Natural killer cell (primary cell): Measurements from ENCODE around the gene TAS2R13. TPM values are rescaled to one million over a fixed set of nuclear protein-coding genes. Genes with fewer than 3 reads are reported as not detected.
A peak's percentile ranks its signal among the peaks of the same experiment; 100 is the strongest.

Source experiments
- ATAC-seq, 3 donors: fragments of 150-1000 bp in 2 of 3; fragments of 200-7000 bp in 1 of 3; cut with Tn5 transposase; 1 replicate in 1 of 3; 2 replicates in 2 of 3; pipeline ENCODE4 v1.10.0; 2021; ENCODE audit warnings: mild to moderate bottlenecking in 2 of 3, moderate library complexity in 2 of 3
- DNase-seq, 2 donors: peaks; one replicate each; pipeline versions ENCODE4 v3.0.0 to v3.0.0-alpha.2; 2013 to 2021; ENCODE audit warnings: mixed read lengths in 1 of 2
- H3K27ac ChIP-seq: one replicate; pipeline ENCODE4 v1.5.1; 2013; ENCODE audit warnings: mild to moderate bottlenecking, low read length
- H3K27me3 ChIP-seq: one replicate; pipeline ENCODE4 v1.6.1; 2013; ENCODE audit warnings: low read length; ENCODE audit not compliant: control insufficient read depth, insufficient read depth
- H3K36me3 ChIP-seq: one replicate; pipeline ENCODE4 v1.6.1; 2013; ENCODE audit warnings: low read length; ENCODE audit not compliant: control insufficient read depth, insufficient read depth
- H3K4me1 ChIP-seq: one replicate; pipeline ENCODE4 v1.6.1; 2013; ENCODE audit warnings: low read length; ENCODE audit not compliant: control insufficient read depth, insufficient read depth
- H3K4me3 ChIP-seq: one replicate; pipeline ENCODE4 v1.5.1; 2013; ENCODE audit warnings: low read length
- H3K9me3 ChIP-seq: one replicate; pipeline ENCODE4 v1.6.1; 2013; ENCODE audit warnings: low read length; ENCODE audit not compliant: control insufficient read depth, insufficient read depth
- H3K27ac Mint-ChIP-seq, 2 donors: one replicate each; pipeline ENCODE4 v1.8.0; 2022; ENCODE audit warnings: mild to moderate bottlenecking in 2 of 2, mixed read lengths in 2 of 2, moderate library complexity in 1 of 2
- H3K27me3 Mint-ChIP-seq, 2 donors: one replicate each; pipeline ENCODE4 v1.8.0; 2022; ENCODE audit warnings: low read depth in 2 of 2, mixed read lengths in 2 of 2
- H3K36me3 Mint-ChIP-seq: one replicate; pipeline ENCODE4 v1.8.0; 2022; ENCODE audit warnings: mixed read lengths
- H3K4me1 Mint-ChIP-seq, 2 donors: one replicate each; pipeline ENCODE4 v1.8.0; 2022; ENCODE audit warnings: mixed read lengths in 2 of 2
- H3K4me3 Mint-ChIP-seq: one replicate; pipeline ENCODE4 v1.8.0; 2022; ENCODE audit warnings: mild to moderate bottlenecking, moderate library complexity, mixed read lengths
- H3K9me3 Mint-ChIP-seq, 2 donors: one replicate each; pipeline ENCODE4 v1.8.0; 2022; ENCODE audit warnings: mixed read lengths in 2 of 2
- whole genome bisulfite sequencing: methylation state at CpG from one replicate; pipeline ENCODE4 v1.1.7; 2013; ENCODE audit warnings: missing lambda C conversion rate; ENCODE audit not compliant: insufficient coverage; 5-methylcytosine and 5-hydroxymethylcytosine counted together
- intact Hi-C: fragments of 100-400 bp; cut with micrococcal nuclease; formaldehyde crosslinking; loops from one replicate; pipeline ENCODE4 v1.14.2; 2022
- total RNA-seq, 4 donors: library from RNA; stranded (reverse); fragments of 120-200 nt in 1 of 4; gene quantifications; one replicate each; pipeline versions ENCODE4 v1.2.3 to v1.2.4, GENCODE V29; 2013 to 2022
- TF ChIP-seq, protein P1 (sequence below): fragments of 200-600 bp; IDR thresholded peaks from one replicate; pipeline ENCODE4 v1.8.0; 2022; ENCODE audit warnings: antibody characterized with exemption

TAS2R13 gene
- total RNA-seq, 3 donors from 2014 or later (not counting 1 experiment from before 2014, with no cell fraction given): 1.6 to 2.5 (median 2.0) TPM

GRCh38 chr12:10943167-10943566, 33.8 kb upstream of the TAS2R13 start:
- TF ChIP-seq, protein P1, sequence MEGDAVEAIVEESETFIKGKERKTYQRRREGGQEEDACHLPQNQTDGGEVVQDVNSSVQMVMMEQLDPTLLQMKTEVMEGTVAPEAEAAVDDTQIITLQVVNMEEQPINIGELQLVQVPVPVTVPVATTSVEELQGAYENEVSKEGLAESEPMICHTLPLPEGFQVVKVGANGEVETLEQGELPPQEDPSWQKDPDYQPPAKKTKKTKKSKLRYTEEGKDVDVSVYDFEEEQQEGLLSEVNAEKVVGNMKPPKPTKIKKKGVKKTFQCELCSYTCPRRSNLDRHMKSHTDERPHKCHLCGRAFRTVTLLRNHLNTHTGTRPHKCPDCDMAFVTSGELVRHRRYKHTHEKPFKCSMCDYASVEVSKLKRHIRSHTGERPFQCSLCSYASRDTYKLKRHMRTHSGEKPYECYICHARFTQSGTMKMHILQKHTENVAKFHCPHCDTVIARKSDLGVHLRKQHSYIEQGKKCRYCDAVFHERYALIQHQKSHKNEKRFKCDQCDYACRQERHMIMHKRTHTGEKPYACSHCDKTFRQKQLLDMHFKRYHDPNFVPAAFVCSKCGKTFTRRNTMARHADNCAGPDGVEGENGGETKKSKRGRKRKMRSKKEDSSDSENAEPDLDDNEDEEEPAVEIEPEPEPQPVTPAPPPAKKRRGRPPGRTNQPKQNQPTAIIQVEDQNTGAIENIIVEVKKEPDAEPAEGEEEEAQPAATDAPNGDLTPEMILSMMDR: no peak
- WGBS: 94% methylated on average over 2 of the region's 2 CpGs

DNA sequence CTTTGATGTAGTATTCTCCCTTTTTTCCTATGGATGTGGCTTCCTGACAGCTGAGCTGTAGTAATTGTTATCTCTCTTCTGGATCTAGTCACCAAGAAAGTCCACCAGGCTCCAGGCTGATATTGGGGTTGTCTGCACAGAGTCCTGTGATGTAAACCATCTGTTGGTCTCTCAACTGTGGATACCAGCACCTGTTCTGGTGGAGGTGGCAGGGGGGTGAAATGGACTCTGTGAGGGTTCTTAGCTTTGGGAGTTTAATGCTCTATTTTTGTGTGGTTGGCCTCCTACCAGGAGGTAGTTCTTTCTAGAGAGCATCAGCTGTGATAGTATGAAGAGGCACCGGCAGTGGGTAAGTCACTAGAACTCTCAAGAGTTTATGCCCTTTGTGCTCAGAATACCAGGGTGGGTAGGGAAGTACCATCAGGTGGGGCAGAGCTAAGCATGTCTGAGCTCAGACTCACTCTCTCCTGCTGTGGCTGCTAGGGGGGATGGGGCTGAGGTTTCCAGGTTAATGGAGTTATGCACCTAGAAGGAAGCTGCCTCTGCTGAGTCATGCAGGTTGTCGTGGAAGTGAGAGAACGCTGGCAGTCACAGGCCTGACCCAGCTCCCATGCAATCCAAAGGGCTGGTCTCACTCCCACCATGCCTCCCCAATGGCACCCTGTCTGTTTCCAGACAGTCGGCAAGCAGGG, 32.7 kb upstream of the TAS2R13 start:
- peaks cover 0 to 19% of the 10 kb centered on the region in 2 donors for H3K4me1 Mint-ChIP-seq
- Histone ChIP-seq H3K36me3 (no peaks in the 10 kb centered on the region), H3K27me3 (no peaks in the 10 kb centered on the region), H3K9me3 (no peaks in the 10 kb centered on the region), H3K4me1 (no peaks in the 10 kb centered on the region), H3K27ac (no peak overlapping the region), H3K4me3 (no peak overlapping the region)
- 73% methylated on average over 4 of the region's 4 CpGs for WGBS
- TF ChIP-seq, protein P1: no peak
- H3K27ac Mint-ChIP-seq: no peak overlapping the region
- DNase-seq: no peak
- H3K27me3 Mint-ChIP-seq: no peaks in the 10 kb centered on the region
- ATAC-seq: no peak
- H3K4me3 Mint-ChIP-seq: no peak overlapping the region
- intact Hi-C loops: no loop called here
- peaks cover 8% of the 10 kb centered on the region for H3K36me3 Mint-ChIP-seq
- peaks cover 3 to 5% of the 10 kb centered on the region in 2 donors for H3K9me3 Mint-ChIP-seq

More at GRCh38 chr12:10943167-10943566, 33.8 kb upstream of the TAS2R13 start:
- Mint-ChIP-seq H3K27me3 (no peaks in the 10 kb centered on the region), H3K9me3 (peaks cover 4 to 5% of the 10 kb centered on the region in 2 donors), H3K4me3 (no peak overlapping the region), H3K4me1 (peaks cover 0 to 19% of the 10 kb centered on the region in 2 donors), H3K36me3 (peaks cover 19% of the 10 kb centered on the region), H3K27ac (peak overlapping the region in 1 of 2 donors; percentile 37)
- Histone ChIP-seq H3K27ac (no peak overlapping the region), H3K9me3 (no peaks in the 10 kb centered on the region), H3K36me3 (no peaks in the 10 kb centered on the region), H3K4me3 (no peak overlapping the region), H3K4me1 (no peaks in the 10 kb centered on the region), H3K27me3 (no peaks in the 10 kb centered on the region)
- intact Hi-C loops: no loop called here
- DNase-seq (no peak), ATAC-seq (no peak)

GRCh38 chr12:10941369-10941768, 32.0 kb upstream of the TAS2R13 start:
- Mint-ChIP-seq H3K9me3 (peaks cover 0 to under 1% of the 10 kb centered on the region in 2 donors), H3K27me3 (no peaks in the 10 kb centered on the region), H3K36me3 (peaks cover under 1% of the 10 kb centered on the region), H3K27ac (no peak overlapping the region), H3K4me1 (peaks cover 0 to 19% of the 10 kb centered on the region in 2 donors), H3K4me3 (no peak overlapping the region)
- intact Hi-C loops: no loop called here
- no peak for ATAC-seq
- TF ChIP-seq, protein P1: no peak
- H3K27me3 ChIP-seq: no peaks in the 10 kb centered on the region
- H3K9me3 ChIP-seq: no peaks in the 10 kb centered on the region
- H3K27ac ChIP-seq: no peak overlapping the region
- H3K4me1 ChIP-seq: no peaks in the 10 kb centered on the region
- H3K36me3 ChIP-seq: no peaks in the 10 kb centered on the region
- no peak overlapping the region for H3K4me3 ChIP-seq
- no peak for DNase-seq

DNA sequence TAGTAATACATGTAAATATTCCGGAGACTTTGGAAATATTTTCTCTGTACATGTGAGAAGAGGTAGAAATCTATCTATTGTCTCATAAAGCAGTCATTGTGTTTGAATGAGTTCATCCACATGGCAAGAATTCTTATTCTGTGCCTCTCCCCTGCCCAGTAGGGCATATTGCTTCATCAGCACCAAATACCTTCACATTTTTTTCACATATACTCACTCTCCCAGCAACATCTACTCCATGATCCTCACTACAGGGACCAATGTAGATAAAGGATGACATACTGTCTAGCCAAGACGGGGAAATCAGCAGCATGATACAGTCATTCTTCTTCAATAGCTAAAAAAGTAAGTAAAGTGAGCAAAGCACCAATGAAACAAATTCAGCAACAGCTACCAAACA, 31.0 kb upstream of the TAS2R13 start:
- no CpG with 5 or more reads among the region's 2 CpGs for WGBS
- intact Hi-C loops: no loop called here
- no peaks in the 10 kb centered on the region for H3K36me3 Mint-ChIP-seq

More for the DNA sequence above, 31.0 kb upstream of the TAS2R13 start:
- Histone ChIP-seq H3K27me3 (no peaks in the 10 kb centered on the region), H3K4me1 (no peaks in the 10 kb centered on the region), H3K27ac (no peak overlapping the region), H3K9me3 (no peaks in the 10 kb centered on the region), H3K4me3 (no peak overlapping the region), H3K36me3 (no peaks in the 10 kb centered on the region)
- H3K27me3 Mint-ChIP-seq: no peaks in the 10 kb centered on the region
- H3K4me1 Mint-ChIP-seq: peaks cover 0 to 19% of the 10 kb centered on the region in 2 donors
- H3K4me3 Mint-ChIP-seq: no peak overlapping the region
- H3K9me3 Mint-ChIP-seq: no peaks in the 10 kb centered on the region
- DNase-seq (no peak), ATAC-seq (no peak)
- no peak overlapping the region for H3K27ac Mint-ChIP-seq
- TF ChIP-seq, protein P1: no peak
